ENCODE results near the gene CCDC88C. TPM values are rescaled to one million over a fixed set of nuclear protein-coding genes. Genes with fewer than 3 reads are reported as not detected.

The CCDC88C gene
- total and polyA plus RNA-seq, 7 donors: 0.95 to 45.7 (median 3.9) TPM

DNA sequence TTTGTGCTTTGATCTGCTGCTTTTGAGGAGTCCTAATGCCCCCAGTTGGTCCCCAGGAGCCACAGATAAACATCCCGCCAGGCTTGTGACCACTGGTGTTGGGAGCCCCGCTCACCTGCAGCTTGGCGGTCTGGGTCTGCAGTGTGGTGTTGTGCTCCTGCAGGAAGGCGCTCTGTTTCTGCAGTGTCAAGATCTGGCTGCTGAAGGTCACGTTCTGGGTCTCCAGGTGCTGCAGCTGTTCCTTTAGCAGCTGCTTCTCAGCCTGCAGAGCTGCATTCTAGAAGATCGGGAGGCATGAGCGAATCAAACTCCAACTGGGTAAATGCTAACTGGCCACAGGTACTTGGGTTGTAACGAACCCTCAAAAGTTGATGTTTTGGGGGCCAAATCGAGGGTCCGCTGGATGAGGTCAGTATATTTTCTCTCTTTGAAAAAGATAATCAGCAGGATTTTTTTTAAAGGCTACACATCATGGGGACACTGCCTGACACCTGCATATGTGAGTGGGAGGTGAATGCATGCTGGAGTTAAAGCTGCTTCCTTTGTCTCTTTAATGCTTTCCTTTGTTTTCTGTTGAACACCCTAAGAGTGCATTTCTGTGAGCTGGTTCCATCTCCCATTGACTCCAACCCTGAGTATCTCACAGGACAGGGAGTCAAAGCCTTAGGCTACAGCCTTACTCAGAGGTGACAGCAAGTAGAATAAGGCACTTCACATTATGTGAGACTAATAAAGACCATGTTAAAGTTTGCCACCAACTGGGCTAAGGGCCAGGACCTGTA lies 111.8 kb downstream of the CCDC88C start:
- intact Hi-C loops (cut with DNase I): no loop called here
- WGBS, 2 donors: 90 to 97% methylated on average over 10 of the region's 10 CpGs
- no peak for DNase-seq

DNA sequence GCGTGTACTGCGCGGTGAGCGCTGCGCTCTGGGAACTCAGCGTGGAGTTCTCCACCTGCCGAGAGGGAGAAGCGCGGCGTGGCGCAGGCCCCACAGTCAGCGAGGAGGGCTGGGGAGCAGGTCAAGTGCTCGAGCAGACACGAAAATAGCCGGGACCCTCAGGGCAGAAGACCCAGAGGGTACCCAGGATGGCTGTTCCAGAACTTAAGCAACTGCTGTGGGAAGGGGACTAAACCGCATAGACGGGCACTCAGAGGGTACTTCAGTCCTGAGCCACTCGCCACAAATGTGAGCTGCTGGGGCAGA lies 113.7 kb downstream of the CCDC88C start:
- Histone ChIP-seq H3K4me1 (peaks cover 0 to 1% (median under 1%) of the 10 kb centered on the region in 4 donors), H3K36me3 (no peaks in the 10 kb centered on the region), H3K27me3 (no peaks in the 10 kb centered on the region), H3K27ac (no peak overlapping the region), H3K4me3 (no peak overlapping the region), H3K9me3 (no peaks in the 10 kb centered on the region)
- no peak for TF ChIP-seq POLR2AphosphoS5 (IDR thresholded peaks at IDR 0.05)
- no peak for TF ChIP-seq POLR2A (IDR thresholded peaks at IDR 0.05)
- no peak for TF ChIP-seq EP300 (IDR thresholded peaks at IDR 0.05)
- TF ChIP-seq, protein P1, sequence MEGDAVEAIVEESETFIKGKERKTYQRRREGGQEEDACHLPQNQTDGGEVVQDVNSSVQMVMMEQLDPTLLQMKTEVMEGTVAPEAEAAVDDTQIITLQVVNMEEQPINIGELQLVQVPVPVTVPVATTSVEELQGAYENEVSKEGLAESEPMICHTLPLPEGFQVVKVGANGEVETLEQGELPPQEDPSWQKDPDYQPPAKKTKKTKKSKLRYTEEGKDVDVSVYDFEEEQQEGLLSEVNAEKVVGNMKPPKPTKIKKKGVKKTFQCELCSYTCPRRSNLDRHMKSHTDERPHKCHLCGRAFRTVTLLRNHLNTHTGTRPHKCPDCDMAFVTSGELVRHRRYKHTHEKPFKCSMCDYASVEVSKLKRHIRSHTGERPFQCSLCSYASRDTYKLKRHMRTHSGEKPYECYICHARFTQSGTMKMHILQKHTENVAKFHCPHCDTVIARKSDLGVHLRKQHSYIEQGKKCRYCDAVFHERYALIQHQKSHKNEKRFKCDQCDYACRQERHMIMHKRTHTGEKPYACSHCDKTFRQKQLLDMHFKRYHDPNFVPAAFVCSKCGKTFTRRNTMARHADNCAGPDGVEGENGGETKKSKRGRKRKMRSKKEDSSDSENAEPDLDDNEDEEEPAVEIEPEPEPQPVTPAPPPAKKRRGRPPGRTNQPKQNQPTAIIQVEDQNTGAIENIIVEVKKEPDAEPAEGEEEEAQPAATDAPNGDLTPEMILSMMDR (IDR thresholded peaks at IDR 0.05): no peak
- WGBS, 2 donors: 91 to 96% methylated on average over 18 of the region's 18 CpGs
- intact Hi-C loops (cut with DNase I): no loop called here
- no peak for DNase-seq

More for the DNA sequence above, 111.8 kb downstream of the CCDC88C start:
- Histone ChIP-seq H3K27ac (no peak overlapping the region), H3K4me1 (no peaks in the 10 kb centered on the region), H3K4me3 (no peak overlapping the region), H3K27me3 (no peaks in the 10 kb centered on the region), H3K36me3 (no peaks in the 10 kb centered on the region), H3K9me3 (no peaks in the 10 kb centered on the region)
- TF ChIP-seq POLR2AphosphoS5 (IDR thresholded peaks at IDR 0.05) (no peak), POLR2A (IDR thresholded peaks at IDR 0.05) (no peak), EP300 (IDR thresholded peaks at IDR 0.05) (no peak)
- TF ChIP-seq, protein P1 (IDR thresholded peaks at IDR 0.05): no peak

DNA sequence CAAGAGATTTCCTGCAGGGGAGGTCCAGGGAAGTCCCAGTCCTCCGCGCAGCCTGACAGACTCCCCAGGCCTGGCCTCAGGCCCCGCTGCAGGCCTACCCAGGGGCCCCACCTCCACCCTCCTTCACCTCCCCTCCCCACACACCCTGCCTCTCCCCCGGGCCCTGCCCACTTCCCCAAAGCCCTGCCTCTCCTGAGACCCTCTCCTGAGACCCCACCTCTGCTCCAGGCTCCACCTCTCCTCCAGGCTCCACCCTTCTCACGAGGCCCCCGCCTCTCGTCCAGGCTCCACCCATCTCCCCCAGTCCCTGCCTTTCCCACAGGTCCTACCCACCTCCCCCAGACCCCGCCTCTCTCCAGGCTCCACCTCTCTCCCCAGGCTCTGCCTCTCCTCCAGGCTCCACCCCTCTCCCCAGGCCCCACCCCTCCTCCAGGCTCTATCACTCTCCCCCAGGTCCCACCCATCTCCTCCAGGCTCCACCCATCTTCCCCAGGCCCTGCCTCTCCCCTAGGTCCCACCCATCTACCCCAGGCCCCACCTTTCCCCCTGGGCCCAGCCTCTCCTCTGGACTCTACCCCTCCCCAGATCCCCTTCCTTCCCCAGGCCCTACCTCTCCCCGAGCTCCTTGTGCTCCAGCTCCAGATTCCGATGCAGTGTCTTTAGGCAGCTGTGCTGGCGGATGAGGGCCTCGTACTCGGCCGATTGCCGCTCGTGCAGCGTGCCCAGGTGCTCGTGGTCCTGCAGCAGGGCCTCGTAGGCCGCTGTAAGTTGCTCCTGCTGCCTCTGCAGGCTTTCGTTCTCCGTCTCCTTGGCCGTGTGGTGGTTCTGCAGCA lies 114.3 kb downstream of the CCDC88C start:
- intact Hi-C loops (cut with DNase I): no loop called here
- no peak for DNase-seq
- H3K4me3 ChIP-seq: no peak overlapping the region
- no peak overlapping the region for H3K27ac ChIP-seq
- 81 to 91% methylated on average over 23 of the region's 23 CpGs for WGBS, 2 donors
- TF ChIP-seq POLR2A (IDR thresholded peaks at IDR 0.05) (no peak), EP300 (IDR thresholded peaks at IDR 0.05) (no peak), POLR2AphosphoS5 (IDR thresholded peaks at IDR 0.05) (no peak)
- TF ChIP-seq, protein P1 (IDR thresholded peaks at IDR 0.05): no peak
- H3K4me1 ChIP-seq: peaks cover 0 to 7% (median 6%) of the 10 kb centered on the region in 4 donors
- H3K27me3 ChIP-seq: no peaks in the 10 kb centered on the region
- no peaks in the 10 kb centered on the region for H3K36me3 ChIP-seq
- H3K9me3 ChIP-seq: no peaks in the 10 kb centered on the region

DNA sequence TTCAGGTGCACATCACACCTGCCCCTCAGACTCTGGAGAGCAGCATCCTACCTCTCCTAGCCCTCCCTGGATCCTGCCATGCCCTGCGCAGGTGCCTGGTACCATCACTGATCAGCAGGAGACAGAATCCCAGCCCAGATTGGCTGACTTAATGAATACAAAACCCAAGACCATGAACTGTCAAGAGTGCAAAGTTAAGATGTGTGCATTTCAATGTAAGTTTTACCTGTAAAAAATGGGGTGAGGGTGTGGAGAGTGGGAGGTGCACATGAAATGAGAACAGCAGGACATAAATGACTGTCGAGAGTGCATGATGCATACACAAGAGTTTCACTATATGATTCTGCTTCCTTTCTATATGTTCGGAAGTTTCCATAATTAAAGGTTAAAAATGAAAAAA lies 115.2 kb downstream of the CCDC88C start:
- Histone ChIP-seq H3K27ac (no peak overlapping the region), H3K4me1 (peaks cover 0 to 12% (median 10%) of the 10 kb centered on the region in 4 donors), H3K4me3 (no peak overlapping the region), H3K9me3 (no peaks in the 10 kb centered on the region), H3K36me3 (no peaks in the 10 kb centered on the region), H3K27me3 (no peaks in the 10 kb centered on the region)
- 84 to 92% methylated on average over 3 of the region's 3 CpGs for whole genome bisulfite sequencing, 2 donors
- intact Hi-C loops (cut with DNase I): no loop called here
- TF ChIP-seq, protein P1 (IDR thresholded peaks at IDR 0.05): no peak
- no peak for TF ChIP-seq POLR2AphosphoS5 (IDR thresholded peaks at IDR 0.05)
- no peak for TF ChIP-seq EP300 (IDR thresholded peaks at IDR 0.05)
- no peak for TF ChIP-seq POLR2A (IDR thresholded peaks at IDR 0.05)
- DNase-seq: no peak
